22Rv1 (cell line): ENCODE measurements around the gene TRDN.
"Not testable (repeated sequence)": the region's sequence is repeated elsewhere in the genome, so short reads cannot be mapped to it uniquely, and the experiment has no call there.

ENCODE experiments used
- H3K27ac ChIP-seq: fragments of 450-650 bp; 2 replicates; pipeline ENCODE4 v1.5.1; 2017
- ZFX ChIP-seq: fragments of 450-650 bp; IDR thresholded peaks from 2 replicates; pipeline ENCODE4 v1.6.1; 2017; ENCODE audit warnings: antibody characterized with exemption, borderline replicate concordance
- TF ChIP-seq, protein P1 (sequence below): fragments of 450-650 bp; IDR thresholded peaks from 2 replicates; pipeline ENCODE4 v1.5.1; 2017; ENCODE audit warnings: mild to moderate bottlenecking

TRDN gene

DNA sequence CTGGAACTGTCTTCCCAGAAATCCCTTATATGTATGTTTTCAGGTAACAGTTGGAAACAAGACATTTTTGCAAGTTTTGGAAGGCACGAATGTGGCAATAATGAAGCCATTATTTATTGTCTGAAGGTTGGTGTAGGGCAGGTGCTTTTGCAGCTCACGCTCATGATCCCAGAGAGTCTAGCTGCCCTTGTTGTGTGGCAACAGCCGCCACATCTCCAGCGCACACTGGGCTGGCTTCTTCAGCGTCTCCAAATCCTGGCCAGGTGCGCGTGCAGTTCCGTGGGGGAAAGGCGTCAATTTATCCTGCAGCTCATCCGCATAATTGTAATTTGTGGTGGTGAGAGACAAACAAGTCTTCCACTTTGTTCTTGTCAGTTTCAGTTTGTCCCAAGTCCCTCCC, 71.2 kb downstream of the TRDN start:
- TF ChIP-seq ZFX = no peak
- TF ChIP-seq, protein P1, sequence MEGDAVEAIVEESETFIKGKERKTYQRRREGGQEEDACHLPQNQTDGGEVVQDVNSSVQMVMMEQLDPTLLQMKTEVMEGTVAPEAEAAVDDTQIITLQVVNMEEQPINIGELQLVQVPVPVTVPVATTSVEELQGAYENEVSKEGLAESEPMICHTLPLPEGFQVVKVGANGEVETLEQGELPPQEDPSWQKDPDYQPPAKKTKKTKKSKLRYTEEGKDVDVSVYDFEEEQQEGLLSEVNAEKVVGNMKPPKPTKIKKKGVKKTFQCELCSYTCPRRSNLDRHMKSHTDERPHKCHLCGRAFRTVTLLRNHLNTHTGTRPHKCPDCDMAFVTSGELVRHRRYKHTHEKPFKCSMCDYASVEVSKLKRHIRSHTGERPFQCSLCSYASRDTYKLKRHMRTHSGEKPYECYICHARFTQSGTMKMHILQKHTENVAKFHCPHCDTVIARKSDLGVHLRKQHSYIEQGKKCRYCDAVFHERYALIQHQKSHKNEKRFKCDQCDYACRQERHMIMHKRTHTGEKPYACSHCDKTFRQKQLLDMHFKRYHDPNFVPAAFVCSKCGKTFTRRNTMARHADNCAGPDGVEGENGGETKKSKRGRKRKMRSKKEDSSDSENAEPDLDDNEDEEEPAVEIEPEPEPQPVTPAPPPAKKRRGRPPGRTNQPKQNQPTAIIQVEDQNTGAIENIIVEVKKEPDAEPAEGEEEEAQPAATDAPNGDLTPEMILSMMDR = no peak

DNA sequence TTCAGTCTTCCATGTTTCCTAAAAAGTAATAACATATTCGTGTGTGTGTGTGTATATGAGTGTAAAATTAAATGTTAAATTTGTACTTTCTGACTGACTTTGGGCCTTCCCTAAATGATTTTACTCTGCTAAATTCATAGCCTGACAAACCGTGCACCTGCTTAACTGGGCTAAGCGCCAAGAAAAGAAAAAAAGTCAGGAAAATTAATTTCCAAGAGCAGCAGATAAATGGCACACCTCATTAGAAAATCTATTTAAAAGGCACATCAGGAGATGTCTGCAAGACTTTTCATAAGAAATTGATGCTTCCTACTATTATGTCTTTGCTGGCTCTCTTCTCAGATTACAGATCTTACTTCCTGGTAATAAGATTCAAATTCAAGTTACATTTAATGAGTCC, 72.4 kb downstream of the TRDN start:
- H3K27ac ChIP-seq = no peak overlapping the region
- no peak for TF ChIP-seq ZFX

More for the DNA sequence above, 71.2 kb downstream of the TRDN start:
- H3K27ac ChIP-seq = no peak overlapping the region

DNA sequence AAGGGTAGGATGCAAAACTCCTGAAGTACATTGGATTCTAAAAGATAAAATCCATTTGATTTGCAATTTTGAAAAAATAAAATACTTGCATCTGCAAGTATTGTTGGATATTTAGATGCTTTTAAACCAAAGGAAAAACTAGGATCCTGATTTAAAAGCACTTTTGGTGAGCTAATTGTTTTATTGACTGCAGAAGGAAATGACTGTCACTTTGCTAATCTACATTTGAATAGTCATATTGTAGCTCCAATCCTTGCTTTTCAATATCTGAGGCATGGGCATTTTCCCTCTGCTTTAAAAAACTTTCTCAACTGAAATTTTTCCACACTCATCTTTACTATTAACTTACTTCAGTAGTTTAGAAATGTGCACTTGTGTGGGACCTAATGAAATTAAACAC, 74.1 kb downstream of the TRDN start:
- H3K27ac ChIP-seq = no peak overlapping the region
- TF ChIP-seq, protein P1 = no peak
- TF ChIP-seq ZFX = no peak

DNA sequence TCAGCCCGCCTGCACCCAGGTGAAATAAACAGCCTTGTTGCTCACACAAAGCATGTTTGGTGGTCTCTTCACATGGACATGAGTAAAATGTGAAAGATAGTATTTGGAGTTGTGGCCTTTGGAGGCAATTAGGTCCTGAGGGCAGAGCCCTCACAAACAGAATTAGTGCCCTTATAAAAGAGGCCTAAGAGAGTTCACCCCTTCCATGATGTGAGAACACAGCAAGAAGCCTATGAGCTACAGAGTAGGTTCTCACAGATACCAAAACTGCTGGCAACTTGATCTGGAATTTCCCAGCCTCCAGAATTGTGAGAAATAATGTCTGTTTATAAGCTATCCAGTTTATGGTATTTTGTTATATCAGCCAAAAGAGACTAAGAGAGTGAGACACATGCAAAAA, 74.5 kb downstream of the TRDN start:
- TF ChIP-seq ZFX = no peak
- TF ChIP-seq, protein P1 = no peak
- H3K27ac ChIP-seq = no peak overlapping the region

DNA sequence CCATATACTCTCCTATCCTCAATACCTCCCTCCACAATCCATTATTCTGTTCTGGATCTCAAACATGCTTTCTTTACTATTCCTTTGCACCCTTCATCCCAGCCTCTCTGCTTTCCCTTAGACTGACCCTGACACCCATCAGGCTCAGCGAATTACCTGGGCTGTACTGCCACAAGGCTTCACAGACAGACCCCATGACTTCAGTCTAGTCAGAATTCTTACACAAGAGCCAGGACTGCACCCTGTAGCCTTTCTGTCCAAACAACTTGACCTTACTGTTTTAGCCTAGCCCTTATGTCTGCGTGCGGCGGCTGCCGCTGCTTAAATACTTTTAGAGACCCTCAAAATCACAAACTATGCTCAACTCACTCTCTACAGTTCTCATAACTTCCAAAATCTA, 76.9 kb downstream of the TRDN start:
- not testable (repeated sequence) for H3K27ac ChIP-seq

DNA sequence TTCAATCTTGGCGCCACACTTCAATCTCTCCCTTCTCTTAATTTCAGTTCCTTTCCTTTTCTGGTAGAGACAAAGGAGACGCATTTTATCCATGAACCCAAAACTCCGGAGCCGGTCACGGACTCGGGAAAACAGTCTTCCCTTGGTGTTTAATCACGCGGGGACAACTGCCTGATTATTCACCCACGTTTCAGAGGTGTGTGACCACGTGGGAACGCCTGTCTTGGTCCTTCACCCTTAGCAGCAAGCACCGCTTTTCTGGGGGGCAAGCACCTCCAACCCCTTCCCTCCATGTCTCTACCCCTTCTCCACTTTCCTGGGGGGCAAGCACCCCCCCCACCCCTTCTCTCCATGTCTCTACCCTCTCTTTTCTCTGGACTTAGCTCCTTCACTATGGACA, 79.3 kb downstream of the TRDN start:
- not testable (repeated sequence) for H3K27ac ChIP-seq

DNA sequence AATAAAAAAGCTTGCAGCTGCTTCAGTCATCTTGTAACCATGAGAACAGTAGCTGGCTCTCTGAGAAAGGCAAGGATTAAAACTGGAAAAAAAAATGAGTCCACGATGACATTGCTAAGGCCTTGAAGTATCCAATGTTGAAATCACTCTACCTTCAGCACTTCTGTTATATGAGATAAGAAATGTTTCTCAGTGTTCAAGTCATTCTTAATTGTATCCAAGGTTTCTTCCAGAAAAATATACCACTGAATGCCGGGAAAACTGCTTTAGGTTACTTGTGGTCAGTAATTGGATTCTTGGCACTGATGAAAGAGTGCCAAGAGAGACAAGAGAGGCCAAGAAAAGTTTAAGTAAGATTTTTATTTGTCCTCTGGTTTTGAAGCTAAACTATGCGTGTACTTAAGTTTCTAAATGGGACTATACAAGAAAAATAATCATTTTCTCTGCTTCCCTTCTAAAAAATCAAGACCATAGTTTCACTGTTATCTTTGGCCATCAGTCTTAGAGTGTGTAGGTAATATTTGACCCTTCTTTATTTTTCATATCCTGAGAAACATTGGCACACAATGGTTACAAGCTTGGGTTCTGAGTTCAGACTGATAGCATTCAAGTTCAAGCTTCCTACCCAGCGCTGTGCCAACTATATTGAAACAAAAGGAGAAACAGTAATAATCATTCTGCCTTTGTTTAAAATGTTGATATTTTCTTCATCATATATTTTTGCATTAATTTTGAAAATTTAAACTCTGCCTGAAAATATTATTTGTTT, 84.6 kb downstream of the TRDN start:
- TF ChIP-seq, protein P1 = no peak
- TF ChIP-seq ZFX = no peak
- H3K27ac ChIP-seq = no peak overlapping the region

DNA sequence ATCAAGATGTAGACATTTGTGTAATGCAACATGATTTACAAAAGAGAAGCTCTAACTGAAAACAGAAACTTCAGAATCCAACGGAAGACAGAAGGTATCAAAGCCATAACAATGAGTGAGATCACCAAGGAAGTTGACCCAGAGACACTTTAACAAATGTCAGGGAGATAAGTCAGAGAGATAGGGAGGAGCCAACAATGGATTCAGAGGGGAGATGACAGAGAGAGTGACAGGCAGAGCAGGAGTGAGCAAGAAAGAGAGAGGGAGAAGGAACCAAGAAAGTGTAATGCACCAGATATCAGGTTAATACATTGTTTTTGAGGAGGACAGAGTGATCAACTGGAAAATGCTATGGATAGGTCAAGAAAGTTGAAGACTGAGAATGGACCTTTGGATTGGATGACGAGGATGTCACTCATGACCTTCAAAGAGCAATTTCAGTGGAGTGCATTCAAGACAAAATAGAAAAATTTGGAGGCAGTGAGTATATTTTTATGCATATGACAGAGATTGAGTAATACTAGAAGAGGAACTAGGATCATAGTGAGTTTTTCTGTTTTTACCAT, 86.6 kb downstream of the TRDN start:
- no peak for TF ChIP-seq ZFX
- TF ChIP-seq, protein P1 = no peak
- no peak overlapping the region for H3K27ac ChIP-seq

DNA sequence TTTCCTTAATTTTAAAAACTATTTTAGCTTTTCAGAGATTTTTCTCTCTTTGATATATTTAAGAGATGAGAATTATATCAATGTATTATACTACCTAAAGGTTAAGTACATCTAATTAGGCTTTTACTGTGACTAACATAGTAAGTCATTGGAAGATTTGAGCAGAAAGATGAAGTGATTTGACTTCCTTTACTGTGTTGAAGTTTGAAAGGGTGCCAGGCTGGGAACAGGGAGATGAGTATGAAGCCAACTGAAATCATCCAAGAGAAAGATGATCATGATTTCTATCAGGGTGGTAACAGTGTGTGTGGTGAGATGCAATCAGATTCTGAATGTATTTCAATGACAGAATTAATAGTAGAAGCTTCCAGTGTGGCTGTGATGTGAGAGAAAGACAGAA, 87.3 kb downstream of the TRDN start:
- H3K27ac ChIP-seq = no peak overlapping the region
- TF ChIP-seq, protein P1 = no peak
- TF ChIP-seq ZFX = no peak
